Right atrium auricular region (tissue), 2 donors: Measurements from ENCODE around the gene DUS2. TPM values are rescaled to one million over a fixed set of nuclear protein-coding genes. Genes with fewer than 3 reads are reported as not detected.

Experiments used
- DNase-seq: peaks from one replicate; pipeline ENCODE4 v3.0.0-alpha.2; 2019; ENCODE audit warnings: low spot score
- H3K27ac ChIP-seq, 2 donors: fragments of 200-600 bp; sonication (generic); 1 replicate in 1 of 2; 2 replicates in 1 of 2; pipeline ENCODE4 v1.5.1; 2016 to 2019
- H3K27me3 ChIP-seq, 2 donors: fragments of 200-600 bp; sonication (generic); one replicate each; pipeline versions ENCODE4 v1.5.1 to v1.6.0; 2017 to 2019
- H3K36me3 ChIP-seq: fragments of 200-600 bp; sonication (generic); one replicate; pipeline ENCODE4 v1.5.1; 2016
- H3K4me1 ChIP-seq, 2 donors: fragments of 200-600 bp; sonication (generic); one replicate each; pipeline versions ENCODE4 v1.5.1 to v1.6.0; 2017 to 2019
- H3K4me3 ChIP-seq, 2 donors: fragments of 200-600 bp; sonication (generic); 1 replicate in 1 of 2; 2 replicates in 1 of 2; pipeline ENCODE4 v1.5.1; 2017 to 2019; ENCODE audit warnings: mild to moderate bottlenecking in 1 of 2, moderate library complexity in 1 of 2
- H3K9me3 ChIP-seq, 2 donors: fragments of 200-600 bp; sonication (generic); one replicate each; pipeline ENCODE4 v1.5.1; 2019
- CTCF ChIP-seq, 2 donors: fragments of 200-600 bp; sonication (generic); IDR thresholded peaks; one replicate each; pipeline ENCODE4 v1.5.1; 2019; ENCODE audit warnings: antibody characterized with exemption in 2 of 2
- total RNA-seq, 2 donors: library from RNA; depleted of rRNA; stranded (reverse); fragments of >200 nt; gene quantifications; one replicate each; pipeline ENCODE4 v1.1.0, GENCODE V29; 2016

Gene DUS2
- total RNA-seq, 2 donors from 2014 or later, result 4.5 to 4.9 TPM

- H3K9me3 ChIP-seq, result no peaks in the 10 kb centered on the region
Observed at GRCh38 chr16:68033101-68033500, 10.0 kb downstream of the DUS2 start.

GRCh38 chr16:68035227-68035626, 12.1 kb downstream of the DUS2 start:
- no peak for TF ChIP-seq CTCF (IDR thresholded peaks at IDR 0.05)

More at GRCh38 chr16:68033101-68033500, 10.0 kb downstream of the DUS2 start:
- Histone ChIP-seq H3K27ac (no peak overlapping the region), H3K4me1 (no peaks in the 10 kb centered on the region), H3K4me3 (no peak overlapping the region), H3K36me3 (no peaks in the 10 kb centered on the region), H3K27me3 (no peaks in the 10 kb centered on the region)
- TF ChIP-seq CTCF (IDR thresholded peaks at IDR 0.05), result no peak
- DNase-seq, result no peak

GRCh38 chr16:68037841-68038597, 14.9 kb downstream of the DUS2 start:
- H3K27ac ChIP-seq, result no peak overlapping the region
- no peak overlapping the region for H3K4me3 ChIP-seq
- no peaks in the 10 kb centered on the region for H3K36me3 ChIP-seq

More at GRCh38 chr16:68035227-68035626, 12.1 kb downstream of the DUS2 start:
- Histone ChIP-seq H3K4me1 (no peaks in the 10 kb centered on the region), H3K9me3 (no peaks in the 10 kb centered on the region), H3K4me3 (no peak overlapping the region), H3K36me3 (no peaks in the 10 kb centered on the region), H3K27ac (no peak overlapping the region), H3K27me3 (no peaks in the 10 kb centered on the region)
- no peak for DNase-seq

GRCh38 chr16:68040506-68041288, 17.6 kb downstream of the DUS2 start:
- no peaks in the 10 kb centered on the region for H3K27me3 ChIP-seq
- H3K36me3 ChIP-seq, result no peaks in the 10 kb centered on the region
- no peak overlapping the region for H3K4me3 ChIP-seq
- no peaks in the 10 kb centered on the region for H3K9me3 ChIP-seq
- no peaks in the 10 kb centered on the region for H3K4me1 ChIP-seq
- H3K27ac ChIP-seq, result no peak overlapping the region
- DNase-seq, result peak; percentile 80
- TF ChIP-seq CTCF (IDR thresholded peaks at IDR 0.05), result peak; percentile 78 to 92

More at GRCh38 chr16:68037841-68038597, 14.9 kb downstream of the DUS2 start:
- DNase-seq, result no peak
- H3K9me3 ChIP-seq, result no peaks in the 10 kb centered on the region
- H3K4me1 ChIP-seq, result no peaks in the 10 kb centered on the region
- TF ChIP-seq CTCF (IDR thresholded peaks at IDR 0.05), result no peak
- no peaks in the 10 kb centered on the region for H3K27me3 ChIP-seq

- Histone ChIP-seq H3K36me3 (no peaks in the 10 kb centered on the region), H3K27me3 (no peaks in the 10 kb centered on the region), H3K4me3 (no peak overlapping the region), H3K27ac (no peak overlapping the region), H3K4me1 (no peaks in the 10 kb centered on the region), H3K9me3 (no peaks in the 10 kb centered on the region)
- TF ChIP-seq CTCF (IDR thresholded peaks at IDR 0.05), result no peak
- DNase-seq, result no peak
Observed at GRCh38 chr16:68041783-68042182, 18.7 kb downstream of the DUS2 start.
